PFSK-1 (cell line): Measurements from ENCODE around the gene NHSL2.

Source experiments
- FOXP2 ChIP-seq: optimal IDR thresholded peaks from 2 replicates; pipeline ENCODE3; 2011; ENCODE audit warnings: borderline replicate concordance, control low read depth, inconsistent platforms; ENCODE audit not compliant: insufficient read depth; ENCODE audit errors: extremely low read length, extremely low read depth
- POLR2AphosphoS5 ChIP-seq: IDR thresholded peaks from 2 replicates; pipeline ENCODE4 v1.6.1; 2012; ENCODE audit warnings: low read depth, mild to moderate bottlenecking, control low read depth, low read length, moderate library complexity
- REST ChIP-seq, 2 experiments: IDR thresholded peaks; 2 replicates each; pipeline versions ENCODE4 v1.6.1 to v1.8.0; 2011 to 2012; ENCODE audit warnings: low read depth in 2 of 2, low read length in 2 of 2, control low read depth in 1 of 2, inconsistent platforms in 1 of 2, mild to moderate bottlenecking in 1 of 2, moderate library complexity in 1 of 2; ENCODE audit not compliant: insufficient read depth in 1 of 2
- SIN3A ChIP-seq: IDR thresholded peaks from 2 replicates; pipeline ENCODE4 v1.6.1; 2012; ENCODE audit warnings: mild to moderate bottlenecking, low read length, moderate library complexity, borderline replicate concordance; ENCODE audit not compliant: insufficient read depth
- TAF1 ChIP-seq: IDR thresholded peaks from 2 replicates; pipeline ENCODE4 v1.6.1; 2012; ENCODE audit warnings: low read length, control low read depth, borderline replicate concordance; ENCODE audit not compliant: insufficient read depth

The NHSL2 gene

GRCh38 chrX:72129661-72130060 is 219.0 kb downstream of the NHSL2 start:
- no peak for TF ChIP-seq FOXP2
- no peak for TF ChIP-seq TAF1
- no peak for TF ChIP-seq REST (IDR thresholded peaks at IDR 0.05; ENCODE audit: insufficient read depth in 1 of 2, low read depth in 2 of 2, low read length in 2 of 2)
- no peak for TF ChIP-seq SIN3A
- no peak for TF ChIP-seq POLR2AphosphoS5

GRCh38 chrX:72130156-72130761 is 219.6 kb downstream of the NHSL2 start:
- TF ChIP-seq REST (IDR thresholded peaks at IDR 0.05; ENCODE audit: insufficient read depth in 1 of 2, low read depth in 2 of 2, low read length in 2 of 2) (no peak), TAF1 (no peak), FOXP2 (no peak), POLR2AphosphoS5 (no peak), SIN3A (no peak)

GRCh38 chrX:72130762-72131250 is 220.2 kb downstream of the NHSL2 start:
- TF ChIP-seq FOXP2: no peak
- no peak for TF ChIP-seq TAF1
- no peak for TF ChIP-seq REST (IDR thresholded peaks at IDR 0.05; ENCODE audit: insufficient read depth in 1 of 2, low read depth in 2 of 2, low read length in 2 of 2)
- TF ChIP-seq SIN3A: no peak
- TF ChIP-seq POLR2AphosphoS5: no peak

GRCh38 chrX:72131317-72132294 is 221.0 kb downstream of the NHSL2 start, which contains the start of gene RTL5:
TSS of gene RTL5 (minus strand) at chrX:72131915.
- TF ChIP-seq TAF1 (0 out of 2 replicates have a peak, but pooled peaks have one; percentile 12), POLR2AphosphoS5 (no peak; the same call in 1 of the 2 replicates)

- TF ChIP-seq TAF1: no peak
These were observed 221.8 kb downstream of the NHSL2 start for GRCh38 chrX:72132456-72132855.

GRCh38 chrX:72133851-72134546 is 223.4 kb downstream of the NHSL2 start:
- TF ChIP-seq SIN3A: no peak
- no peak for TF ChIP-seq POLR2AphosphoS5
- no peak for TF ChIP-seq TAF1
- TF ChIP-seq REST (IDR thresholded peaks at IDR 0.05; ENCODE audit: insufficient read depth in 1 of 2, low read depth in 2 of 2, low read length in 2 of 2): no peak
